ENCODE results near the gene ATP9A.

DNA sequence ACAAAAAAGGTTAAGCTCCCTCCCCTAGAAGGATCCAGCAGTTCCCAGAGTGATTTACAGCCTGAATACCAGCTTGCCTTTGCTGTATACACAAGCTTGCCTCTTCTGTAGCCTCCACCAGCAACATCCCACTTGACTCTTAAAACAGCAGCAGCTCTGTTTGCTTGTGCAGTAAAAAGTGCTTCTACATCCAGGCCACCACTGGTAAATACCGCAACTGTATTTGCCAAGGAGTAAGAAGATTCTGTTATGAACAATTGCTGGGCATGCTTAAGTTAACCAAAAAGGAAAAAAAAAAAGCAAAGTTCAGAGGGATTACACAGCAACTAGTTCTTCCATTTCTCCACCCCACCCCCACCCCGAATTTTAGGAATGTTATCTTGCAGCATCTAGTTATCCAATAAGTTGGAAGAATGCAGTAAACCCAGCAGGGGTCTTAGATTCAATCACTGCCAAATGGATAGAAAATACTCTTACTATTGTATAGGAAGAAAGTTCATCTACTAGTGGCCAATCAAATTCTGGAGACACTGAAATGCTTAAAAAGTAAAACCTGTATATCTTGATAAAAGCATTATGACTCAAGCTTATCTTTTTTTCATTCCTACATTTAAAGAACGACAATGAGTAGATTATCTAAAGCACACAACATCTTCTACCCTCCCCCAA is 29.3 kb upstream of the ATP9A start:
- TF ChIP-seq, protein P1, sequence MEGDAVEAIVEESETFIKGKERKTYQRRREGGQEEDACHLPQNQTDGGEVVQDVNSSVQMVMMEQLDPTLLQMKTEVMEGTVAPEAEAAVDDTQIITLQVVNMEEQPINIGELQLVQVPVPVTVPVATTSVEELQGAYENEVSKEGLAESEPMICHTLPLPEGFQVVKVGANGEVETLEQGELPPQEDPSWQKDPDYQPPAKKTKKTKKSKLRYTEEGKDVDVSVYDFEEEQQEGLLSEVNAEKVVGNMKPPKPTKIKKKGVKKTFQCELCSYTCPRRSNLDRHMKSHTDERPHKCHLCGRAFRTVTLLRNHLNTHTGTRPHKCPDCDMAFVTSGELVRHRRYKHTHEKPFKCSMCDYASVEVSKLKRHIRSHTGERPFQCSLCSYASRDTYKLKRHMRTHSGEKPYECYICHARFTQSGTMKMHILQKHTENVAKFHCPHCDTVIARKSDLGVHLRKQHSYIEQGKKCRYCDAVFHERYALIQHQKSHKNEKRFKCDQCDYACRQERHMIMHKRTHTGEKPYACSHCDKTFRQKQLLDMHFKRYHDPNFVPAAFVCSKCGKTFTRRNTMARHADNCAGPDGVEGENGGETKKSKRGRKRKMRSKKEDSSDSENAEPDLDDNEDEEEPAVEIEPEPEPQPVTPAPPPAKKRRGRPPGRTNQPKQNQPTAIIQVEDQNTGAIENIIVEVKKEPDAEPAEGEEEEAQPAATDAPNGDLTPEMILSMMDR (IDR thresholded peaks at IDR 0.05), result no peak
- no peak for TF ChIP-seq POLR2A (IDR thresholded peaks at IDR 0.05)

Data from testis (tissue), 2 donors.